Measurements from ENCODE around the gene ZNF689. TPM values are rescaled to one million over a fixed set of nuclear protein-coding genes. Genes with fewer than 3 reads are reported as not detected.

The ZNF689 gene
- total and polyA plus RNA-seq, 2 of the 13 experiments (the other 11 are each of a cell fraction or from before 2014, with no cell fraction given) = 9.7 to 19.5 TPM

DNA sequence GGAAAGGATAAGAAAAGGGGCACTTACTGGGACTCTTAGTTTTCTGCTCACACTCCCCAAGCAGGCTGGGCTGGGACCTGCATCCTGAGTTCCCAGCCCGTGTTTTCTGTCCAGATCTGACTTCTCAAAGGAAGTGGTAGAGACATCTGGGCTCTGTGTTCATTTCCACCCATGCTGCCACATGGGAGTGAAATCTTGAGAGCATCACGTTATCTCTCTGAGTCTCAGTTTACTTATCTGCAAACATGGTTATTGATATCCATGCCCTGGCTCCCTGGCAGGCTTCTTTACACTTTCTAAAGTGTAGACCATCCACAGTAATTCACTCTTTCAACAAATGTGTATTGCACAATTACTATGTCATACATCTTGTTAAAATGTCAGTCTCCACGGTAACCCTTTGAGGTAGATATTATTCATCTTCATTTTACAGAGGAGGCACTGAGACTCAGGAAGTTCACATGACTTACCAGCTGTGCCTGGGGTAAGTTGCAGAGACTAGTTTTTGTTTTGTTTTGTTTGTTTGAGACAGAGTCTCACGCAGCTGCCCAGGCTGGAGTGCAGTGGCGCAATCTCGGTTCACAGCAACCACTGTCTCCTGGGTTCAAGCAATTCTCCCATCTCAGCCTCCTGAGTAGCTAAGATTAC is 42.1 kb downstream of the ZNF689 start (continued):
- TF ChIP-seq, protein P1, sequence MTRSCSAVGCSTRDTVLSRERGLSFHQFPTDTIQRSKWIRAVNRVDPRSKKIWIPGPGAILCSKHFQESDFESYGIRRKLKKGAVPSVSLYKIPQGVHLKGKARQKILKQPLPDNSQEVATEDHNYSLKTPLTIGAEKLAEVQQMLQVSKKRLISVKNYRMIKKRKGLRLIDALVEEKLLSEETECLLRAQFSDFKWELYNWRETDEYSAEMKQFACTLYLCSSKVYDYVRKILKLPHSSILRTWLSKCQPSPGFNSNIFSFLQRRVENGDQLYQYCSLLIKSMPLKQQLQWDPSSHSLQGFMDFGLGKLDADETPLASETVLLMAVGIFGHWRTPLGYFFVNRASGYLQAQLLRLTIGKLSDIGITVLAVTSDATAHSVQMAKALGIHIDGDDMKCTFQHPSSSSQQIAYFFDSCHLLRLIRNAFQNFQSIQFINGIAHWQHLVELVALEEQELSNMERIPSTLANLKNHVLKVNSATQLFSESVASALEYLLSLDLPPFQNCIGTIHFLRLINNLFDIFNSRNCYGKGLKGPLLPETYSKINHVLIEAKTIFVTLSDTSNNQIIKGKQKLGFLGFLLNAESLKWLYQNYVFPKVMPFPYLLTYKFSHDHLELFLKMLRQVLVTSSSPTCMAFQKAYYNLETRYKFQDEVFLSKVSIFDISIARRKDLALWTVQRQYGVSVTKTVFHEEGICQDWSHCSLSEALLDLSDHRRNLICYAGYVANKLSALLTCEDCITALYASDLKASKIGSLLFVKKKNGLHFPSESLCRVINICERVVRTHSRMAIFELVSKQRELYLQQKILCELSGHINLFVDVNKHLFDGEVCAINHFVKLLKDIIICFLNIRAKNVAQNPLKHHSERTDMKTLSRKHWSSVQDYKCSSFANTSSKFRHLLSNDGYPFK (CRISPR knock-in tag; IDR thresholded peaks at IDR 0.05; ENCODE audit: borderline replicate concordance) = no peak
- no peak; the same call in 1 of the 2 replicates for TF ChIP-seq ZFP82 (CRISPR knock-in tag; IDR thresholded peaks at IDR 0.05; ENCODE audit: borderline replicate concordance)
- TF ChIP-seq EEA1 (CRISPR knock-in tag; IDR thresholded peaks at IDR 0.05; ENCODE audit: borderline replicate concordance) = no peak
- no peak for TF ChIP-seq ZNF446 (CRISPR knock-in tag; IDR thresholded peaks at IDR 0.05)
- no peak for TF ChIP-seq HOXA7 (CRISPR knock-in tag; IDR thresholded peaks at IDR 0.05)
- TF ChIP-seq ZNF773 (CRISPR knock-in tag; IDR thresholded peaks at IDR 0.05; ENCODE audit: borderline replicate concordance) = no peak
- TF ChIP-seq HNRNPLL (IDR thresholded peaks at IDR 0.05; ENCODE audit: low read depth, low read length, poor library complexity, severe bottlenecking) = no peak
- TF ChIP-seq RFXAP (CRISPR knock-in tag; IDR thresholded peaks at IDR 0.05; ENCODE audit: borderline replicate concordance) = no peak
- TF ChIP-seq, protein P2, sequence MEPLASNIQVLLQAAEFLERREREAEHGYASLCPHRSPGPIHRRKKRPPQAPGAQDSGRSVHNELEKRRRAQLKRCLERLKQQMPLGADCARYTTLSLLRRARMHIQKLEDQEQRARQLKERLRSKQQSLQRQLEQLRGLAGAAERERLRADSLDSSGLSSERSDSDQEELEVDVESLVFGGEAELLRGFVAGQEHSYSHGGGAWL (CRISPR knock-in tag; IDR thresholded peaks at IDR 0.05) = no peak
- no peak for TF ChIP-seq ZNF672 (CRISPR knock-in tag; IDR thresholded peaks at IDR 0.05)
- TF ChIP-seq, protein P3, sequence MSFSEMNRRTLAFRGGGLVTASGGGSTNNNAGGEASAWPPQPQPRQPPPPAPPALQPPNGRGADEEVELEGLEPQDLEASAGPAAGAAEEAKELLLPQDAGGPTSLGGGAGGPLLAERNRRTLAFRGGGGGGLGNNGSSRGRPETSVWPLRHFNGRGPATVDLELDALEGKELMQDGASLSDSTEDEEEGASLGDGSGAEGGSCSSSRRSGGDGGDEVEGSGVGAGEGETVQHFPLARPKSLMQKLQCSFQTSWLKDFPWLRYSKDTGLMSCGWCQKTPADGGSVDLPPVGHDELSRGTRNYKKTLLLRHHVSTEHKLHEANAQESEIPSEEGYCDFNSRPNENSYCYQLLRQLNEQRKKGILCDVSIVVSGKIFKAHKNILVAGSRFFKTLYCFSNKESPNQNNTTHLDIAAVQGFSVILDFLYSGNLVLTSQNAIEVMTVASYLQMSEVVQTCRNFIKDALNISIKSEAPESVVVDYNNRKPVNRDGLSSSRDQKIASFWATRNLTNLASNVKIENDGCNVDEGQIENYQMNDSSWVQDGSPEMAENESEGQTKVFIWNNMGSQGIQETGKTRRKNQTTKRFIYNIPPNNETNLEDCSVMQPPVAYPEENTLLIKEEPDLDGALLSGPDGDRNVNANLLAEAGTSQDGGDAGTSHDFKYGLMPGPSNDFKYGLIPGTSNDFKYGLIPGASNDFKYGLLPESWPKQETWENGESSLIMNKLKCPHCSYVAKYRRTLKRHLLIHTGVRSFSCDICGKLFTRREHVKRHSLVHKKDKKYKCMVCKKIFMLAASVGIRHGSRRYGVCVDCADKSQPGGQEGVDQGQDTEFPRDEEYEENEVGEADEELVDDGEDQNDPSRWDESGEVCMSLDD (CRISPR knock-in tag; IDR thresholded peaks at IDR 0.05; ENCODE audit: borderline replicate concordance) = no peak
- no peak for TF ChIP-seq ATRX (CRISPR knock-in tag; IDR thresholded peaks at IDR 0.05; ENCODE audit: borderline replicate concordance)
- no peak for TF ChIP-seq MEIS1 (CRISPR knock-in tag; IDR thresholded peaks at IDR 0.05; ENCODE audit: borderline replicate concordance)
- no peak for TF ChIP-seq ZC3H13 (CRISPR knock-in tag; IDR thresholded peaks at IDR 0.05)
- TF ChIP-seq, protein P4, sequence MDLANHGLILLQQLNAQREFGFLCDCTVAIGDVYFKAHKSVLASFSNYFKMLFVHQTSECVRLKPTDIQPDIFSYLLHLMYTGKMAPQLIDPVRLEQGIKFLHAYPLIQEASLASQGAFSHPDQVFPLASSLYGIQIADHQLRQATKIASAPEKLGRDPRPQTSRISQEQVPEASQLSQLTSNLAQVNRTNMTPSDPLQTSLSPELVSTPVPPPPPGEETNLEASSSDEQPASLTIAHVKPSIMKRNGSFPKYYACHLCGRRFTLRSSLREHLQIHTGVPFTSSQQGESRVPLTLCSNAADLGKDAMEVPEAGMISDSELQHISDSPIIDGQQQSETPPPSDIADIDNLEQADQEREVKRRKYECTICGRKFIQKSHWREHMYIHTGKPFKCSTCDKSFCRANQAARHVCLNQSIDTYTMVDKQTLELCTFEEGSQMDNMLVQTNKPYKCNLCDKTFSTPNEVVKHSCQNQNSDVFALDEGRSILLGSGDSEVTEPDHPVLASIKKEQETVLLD (CRISPR knock-in tag; IDR thresholded peaks at IDR 0.05; ENCODE audit: low read depth) = no peak
- TF ChIP-seq BRCA1 (CRISPR knock-in tag; IDR thresholded peaks at IDR 0.05) = no peak

Measured in HepG2 (cell line).